Measurements from ENCODE around the gene FGFRL1. TPM values are rescaled to one million over a fixed set of nuclear protein-coding genes. Genes with fewer than 3 reads are reported as not detected.

Gene FGFRL1
- polyA plus RNA-seq, 2 of the 4 experiments (the other 2 are of a cell fraction) = 4.7 to 11.2 TPM

DNA sequence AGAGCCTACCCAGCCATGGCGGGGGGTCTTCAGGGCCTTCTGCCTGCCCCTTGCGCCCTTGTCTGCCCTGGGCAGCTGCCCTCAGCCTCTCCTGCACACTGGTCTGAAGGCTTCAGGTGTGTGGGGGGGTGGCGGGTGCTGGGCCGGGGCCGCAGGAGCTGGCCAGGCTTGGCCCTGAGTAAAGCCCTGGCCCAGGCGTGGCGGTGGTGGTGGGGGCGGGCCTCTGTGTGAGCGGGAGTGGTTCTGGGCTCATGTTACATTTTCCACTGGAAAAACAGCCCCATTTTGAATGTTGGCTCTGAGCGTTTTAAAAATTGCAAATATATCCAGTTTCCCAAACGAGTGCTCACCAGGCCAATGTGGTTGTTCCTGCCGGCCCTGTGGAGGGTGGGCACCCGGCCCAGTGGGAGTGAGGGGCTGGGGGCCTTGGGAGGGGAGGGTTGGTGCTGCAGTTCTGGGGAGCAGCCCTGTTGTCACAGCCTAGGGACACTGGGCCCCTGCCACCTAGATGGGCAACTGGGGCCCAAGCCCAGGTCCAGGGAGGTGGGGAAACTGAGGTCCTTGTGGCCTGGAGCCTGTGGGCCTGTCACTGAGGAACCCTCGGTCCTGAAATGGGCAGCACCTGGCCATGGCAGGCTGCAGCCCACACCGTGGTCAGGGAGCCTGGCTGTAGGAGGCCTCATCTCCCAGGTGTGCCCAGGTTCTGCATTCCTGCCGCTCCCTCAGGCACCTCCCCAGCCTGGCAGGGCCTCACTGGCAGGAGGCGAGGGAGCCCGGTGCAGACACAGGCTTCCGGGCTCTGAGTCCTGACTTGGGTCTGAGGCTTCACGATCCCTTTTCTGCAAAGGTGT, 28.3 kb downstream of the FGFRL1 start:
- CTCF ChIA-PET = no interaction called here
- H3K4me1 ChIP-seq = peaks cover 50% of the 10 kb centered on the region
- WGBS (ENCODE audit: missing lambda C conversion rate) = 81% methylated on average over 5 of the region's 20 CpGs
- no peaks in the 10 kb centered on the region for H3K9me3 ChIP-seq
- H3K4me3 ChIP-seq = no peak overlapping the region
- 0 out of 3 replicates have a peak overlapping the region, but pooled peaks have one; percentile 21 for H3K4me2 ChIP-seq
- DNase-seq (ENCODE audit: low read depth in 1 of 2, low spot score in 1 of 2) = no peak
- H3K27ac ChIP-seq = peak overlapping the region; percentile 22 to 73; a peak in 3 of 6 replicates
- POLR2A ChIA-PET = no interaction called here
- FAIRE-seq = no peak
- ATAC-seq = peak in 1 of 2 experiments; percentile 44; a peak in 3 of 6 replicates
- TF ChIP-seq FOXS1 (CRISPR knock-in tag; IDR thresholded peaks at IDR 0.05) (no peak), ZSCAN20 (CRISPR knock-in tag; IDR thresholded peaks at IDR 0.05) (no peak), HOXB5 (CRISPR knock-in tag; IDR thresholded peaks at IDR 0.05) (no peak), EP300 (IDR thresholded peaks at IDR 0.05) (no peak), CEBPB (IDR thresholded peaks at IDR 0.05) (no peak), TFCP2L1 (CRISPR knock-in tag; IDR thresholded peaks at IDR 0.05) (no peak), RFX5 (IDR thresholded peaks at IDR 0.05) (no peak), RCOR1 (IDR thresholded peaks at IDR 0.05; ENCODE audit: low read depth, low read length) (no peak), CBX2 (IDR thresholded peaks at IDR 0.05; ENCODE audit: borderline replicate concordance, low read depth) (no peak), ZNF302 (CRISPR knock-in tag; IDR thresholded peaks at IDR 0.05) (no peak), MYC (IDR thresholded peaks at IDR 0.05; ENCODE audit: borderline replicate concordance, low read length) (no peak), KDM1A (IDR thresholded peaks at IDR 0.05; ENCODE audit: low read depth) (no peak), POLR2AphosphoS2 (conservative IDR thresholded peaks at IDR 0.05; ENCODE audit: low read length) (no peak)
- TF ChIP-seq, protein P1, sequence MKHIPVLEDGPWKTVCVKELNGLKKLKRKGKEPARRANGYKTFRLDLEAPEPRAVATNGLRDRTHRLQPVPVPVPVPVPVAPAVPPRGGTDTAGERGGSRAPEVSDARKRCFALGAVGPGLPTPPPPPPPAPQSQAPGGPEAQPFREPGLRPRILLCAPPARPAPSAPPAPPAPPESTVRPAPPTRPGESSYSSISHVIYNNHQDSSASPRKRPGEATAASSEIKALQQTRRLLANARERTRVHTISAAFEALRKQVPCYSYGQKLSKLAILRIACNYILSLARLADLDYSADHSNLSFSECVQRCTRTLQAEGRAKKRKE (CRISPR knock-in tag; IDR thresholded peaks at IDR 0.05; ENCODE audit: low read depth) = no peak
- TF ChIP-seq, protein P2, sequence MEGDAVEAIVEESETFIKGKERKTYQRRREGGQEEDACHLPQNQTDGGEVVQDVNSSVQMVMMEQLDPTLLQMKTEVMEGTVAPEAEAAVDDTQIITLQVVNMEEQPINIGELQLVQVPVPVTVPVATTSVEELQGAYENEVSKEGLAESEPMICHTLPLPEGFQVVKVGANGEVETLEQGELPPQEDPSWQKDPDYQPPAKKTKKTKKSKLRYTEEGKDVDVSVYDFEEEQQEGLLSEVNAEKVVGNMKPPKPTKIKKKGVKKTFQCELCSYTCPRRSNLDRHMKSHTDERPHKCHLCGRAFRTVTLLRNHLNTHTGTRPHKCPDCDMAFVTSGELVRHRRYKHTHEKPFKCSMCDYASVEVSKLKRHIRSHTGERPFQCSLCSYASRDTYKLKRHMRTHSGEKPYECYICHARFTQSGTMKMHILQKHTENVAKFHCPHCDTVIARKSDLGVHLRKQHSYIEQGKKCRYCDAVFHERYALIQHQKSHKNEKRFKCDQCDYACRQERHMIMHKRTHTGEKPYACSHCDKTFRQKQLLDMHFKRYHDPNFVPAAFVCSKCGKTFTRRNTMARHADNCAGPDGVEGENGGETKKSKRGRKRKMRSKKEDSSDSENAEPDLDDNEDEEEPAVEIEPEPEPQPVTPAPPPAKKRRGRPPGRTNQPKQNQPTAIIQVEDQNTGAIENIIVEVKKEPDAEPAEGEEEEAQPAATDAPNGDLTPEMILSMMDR (IDR thresholded peaks at IDR 0.05) = no peak
- TF ChIP-seq, protein P3, sequence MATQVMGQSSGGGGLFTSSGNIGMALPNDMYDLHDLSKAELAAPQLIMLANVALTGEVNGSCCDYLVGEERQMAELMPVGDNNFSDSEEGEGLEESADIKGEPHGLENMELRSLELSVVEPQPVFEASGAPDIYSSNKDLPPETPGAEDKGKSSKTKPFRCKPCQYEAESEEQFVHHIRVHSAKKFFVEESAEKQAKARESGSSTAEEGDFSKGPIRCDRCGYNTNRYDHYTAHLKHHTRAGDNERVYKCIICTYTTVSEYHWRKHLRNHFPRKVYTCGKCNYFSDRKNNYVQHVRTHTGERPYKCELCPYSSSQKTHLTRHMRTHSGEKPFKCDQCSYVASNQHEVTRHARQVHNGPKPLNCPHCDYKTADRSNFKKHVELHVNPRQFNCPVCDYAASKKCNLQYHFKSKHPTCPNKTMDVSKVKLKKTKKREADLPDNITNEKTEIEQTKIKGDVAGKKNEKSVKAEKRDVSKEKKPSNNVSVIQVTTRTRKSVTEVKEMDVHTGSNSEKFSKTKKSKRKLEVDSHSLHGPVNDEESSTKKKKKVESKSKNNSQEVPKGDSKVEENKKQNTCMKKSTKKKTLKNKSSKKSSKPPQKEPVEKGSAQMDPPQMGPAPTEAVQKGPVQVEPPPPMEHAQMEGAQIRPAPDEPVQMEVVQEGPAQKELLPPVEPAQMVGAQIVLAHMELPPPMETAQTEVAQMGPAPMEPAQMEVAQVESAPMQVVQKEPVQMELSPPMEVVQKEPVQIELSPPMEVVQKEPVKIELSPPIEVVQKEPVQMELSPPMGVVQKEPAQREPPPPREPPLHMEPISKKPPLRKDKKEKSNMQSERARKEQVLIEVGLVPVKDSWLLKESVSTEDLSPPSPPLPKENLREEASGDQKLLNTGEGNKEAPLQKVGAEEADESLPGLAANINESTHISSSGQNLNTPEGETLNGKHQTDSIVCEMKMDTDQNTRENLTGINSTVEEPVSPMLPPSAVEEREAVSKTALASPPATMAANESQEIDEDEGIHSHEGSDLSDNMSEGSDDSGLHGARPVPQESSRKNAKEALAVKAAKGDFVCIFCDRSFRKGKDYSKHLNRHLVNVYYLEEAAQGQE (IDR thresholded peaks at IDR 0.05) = no peak

DNA sequence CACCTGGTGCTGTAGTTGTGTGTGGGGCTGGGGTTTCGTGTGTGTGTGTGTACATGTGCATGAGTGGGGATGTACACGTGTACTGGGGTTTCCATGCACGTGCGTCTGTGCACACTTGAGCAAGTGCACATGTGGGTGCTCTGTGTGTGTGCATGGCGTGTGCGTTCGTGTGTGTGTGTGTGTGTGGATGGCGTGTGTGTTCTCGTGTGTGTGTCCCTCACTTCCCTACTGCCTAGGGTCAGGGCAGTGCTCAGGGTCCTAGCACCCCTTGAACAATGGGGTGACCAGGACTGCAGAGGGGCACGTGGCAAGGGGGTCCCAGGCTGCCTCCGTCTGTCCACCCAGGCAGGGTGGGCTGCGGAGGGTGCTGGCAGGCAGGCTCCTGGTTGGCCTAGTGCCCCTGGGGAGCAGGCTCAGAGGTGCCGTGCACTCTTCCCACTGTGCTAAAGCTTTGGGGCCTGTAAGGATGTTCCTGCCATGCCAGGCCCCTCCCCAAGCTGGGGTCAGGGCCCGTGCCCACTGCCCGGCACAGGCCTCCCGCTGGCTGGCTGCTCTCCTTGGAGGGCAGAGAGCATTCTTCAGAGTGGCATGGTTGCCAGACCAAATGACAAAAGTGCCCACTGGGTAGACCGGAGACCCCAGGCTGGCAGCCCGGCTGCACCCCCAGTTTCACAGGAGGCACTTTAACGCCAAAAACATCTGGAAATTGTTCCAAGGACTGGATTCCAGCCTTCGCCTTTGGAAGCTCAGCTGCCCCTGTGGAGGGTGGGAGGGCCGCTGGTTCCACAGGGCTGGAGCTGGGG, 29.1 kb downstream of the FGFRL1 start:
- Histone ChIP-seq H3K4me1 (peaks cover 58% of the 10 kb centered on the region), H3K4me3 (no peak overlapping the region), H3K4me2 (peak overlapping the region; percentile 68; the same call in 1 of the 3 replicates), H3K9me3 (no peaks in the 10 kb centered on the region), H3K27ac (peak overlapping the region; percentile 82 to 99; a peak in 4 of 6 replicates)
- ATAC-seq (no peak), DNase-seq (ENCODE audit: low read depth in 1 of 2, low spot score in 1 of 2) (no peak), FAIRE-seq (no peak)
- no peak for TF ChIP-seq RARB (CRISPR knock-in tag; IDR thresholded peaks at IDR 0.05)
- no peak for TF ChIP-seq GATA3 (IDR thresholded peaks at IDR 0.05; ENCODE audit: borderline replicate concordance)
- no peak for TF ChIP-seq MAZ (IDR thresholded peaks at IDR 0.05; ENCODE audit: borderline replicate concordance, low read depth, low read length)
- TF ChIP-seq RCOR1 (IDR thresholded peaks at IDR 0.05; ENCODE audit: low read depth, low read length) = no peak
- no peak for TF ChIP-seq FOXS1 (CRISPR knock-in tag; IDR thresholded peaks at IDR 0.05)
- TF ChIP-seq CBX2 (IDR thresholded peaks at IDR 0.05; ENCODE audit: borderline replicate concordance, low read depth) = no peak
- TF ChIP-seq POLR2A (IDR thresholded peaks at IDR 0.05; ENCODE audit: low read length) = no peak
- TF ChIP-seq, protein P4, sequence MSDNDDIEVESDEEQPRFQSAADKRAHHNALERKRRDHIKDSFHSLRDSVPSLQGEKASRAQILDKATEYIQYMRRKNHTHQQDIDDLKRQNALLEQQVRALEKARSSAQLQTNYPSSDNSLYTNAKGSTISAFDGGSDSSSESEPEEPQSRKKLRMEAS (IDR thresholded peaks at IDR 0.05) = no peak
- TF ChIP-seq, protein P5, sequence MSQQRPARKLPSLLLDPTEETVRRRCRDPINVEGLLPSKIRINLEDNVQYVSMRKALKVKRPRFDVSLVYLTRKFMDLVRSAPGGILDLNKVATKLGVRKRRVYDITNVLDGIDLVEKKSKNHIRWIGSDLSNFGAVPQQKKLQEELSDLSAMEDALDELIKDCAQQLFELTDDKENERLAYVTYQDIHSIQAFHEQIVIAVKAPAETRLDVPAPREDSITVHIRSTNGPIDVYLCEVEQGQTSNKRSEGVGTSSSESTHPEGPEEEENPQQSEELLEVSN (IDR thresholded peaks at IDR 0.05; ENCODE audit: borderline replicate concordance, low read depth) = no peak
- no peak for TF ChIP-seq MYC (IDR thresholded peaks at IDR 0.05; ENCODE audit: borderline replicate concordance, low read length)
- TF ChIP-seq NFE2L2 (conservative IDR thresholded peaks at IDR 0.05; ENCODE audit: low read length) = no peak
- TF ChIP-seq SREBF2 (IDR thresholded peaks at IDR 0.05) = no peak
- no peak for TF ChIP-seq EP300 (IDR thresholded peaks at IDR 0.05)
- TF ChIP-seq CBX8 (IDR thresholded peaks at IDR 0.05) = no peak
- WGBS (ENCODE audit: missing lambda C conversion rate) = 92% methylated on average over 11 of the region's 21 CpGs
- POLR2A ChIA-PET = no interaction called here
- CTCF ChIA-PET = interaction anchor here (1.0 kb wide), 1 partner anchor 19 kb away, joined by 3 read pairs; no protein-coding TSS in a partner anchor
